Right kidney (tissue), 1 donor: Measurements from ENCODE around the gene MDM4.
"Not testable (repeated sequence)": the region's sequence is repeated elsewhere in the genome, so short reads cannot be mapped to it uniquely, and the experiment has no call there.

Source experiments
- DNase-seq: peaks from one replicate; pipeline ENCODE4 v3.0.0-alpha.2; 2016

MDM4 gene

DNA sequence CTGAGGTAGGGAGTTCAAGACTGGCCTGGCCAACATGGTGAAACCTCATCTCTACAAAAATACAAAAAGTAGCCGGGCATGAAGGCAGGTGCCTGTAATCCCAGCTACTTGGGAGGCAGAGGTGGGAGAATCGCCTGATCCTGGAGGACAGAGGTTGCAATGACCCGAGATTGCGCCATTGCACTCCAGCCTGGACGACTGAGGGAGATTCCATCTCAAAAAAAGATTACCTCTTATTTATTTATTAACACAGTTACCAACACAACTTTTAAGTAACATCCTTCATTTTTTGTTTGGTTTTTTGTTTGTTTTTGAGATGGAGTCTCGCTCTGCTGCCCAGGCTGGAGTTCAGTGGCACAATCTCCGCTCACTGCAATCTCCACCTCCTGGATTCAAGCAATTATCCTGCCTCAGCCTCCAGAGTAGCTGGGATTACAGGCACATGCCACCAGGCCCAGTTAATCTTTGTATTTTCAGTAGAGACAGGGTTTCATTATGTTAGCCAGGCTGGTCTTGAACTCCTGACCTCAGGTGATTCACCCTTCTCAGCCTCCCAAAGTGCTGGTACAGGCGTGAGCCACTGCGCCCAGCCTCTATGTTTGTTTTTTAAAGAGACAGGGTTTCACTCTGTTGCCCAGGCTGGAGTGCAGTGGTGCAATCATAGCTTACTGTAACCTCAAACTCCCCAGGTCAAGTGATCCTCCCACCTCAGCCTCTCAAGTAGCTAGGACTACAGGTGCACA, 29.5 kb upstream of the MDM4 start:
- not testable (repeated sequence) for DNase-seq

DNA sequence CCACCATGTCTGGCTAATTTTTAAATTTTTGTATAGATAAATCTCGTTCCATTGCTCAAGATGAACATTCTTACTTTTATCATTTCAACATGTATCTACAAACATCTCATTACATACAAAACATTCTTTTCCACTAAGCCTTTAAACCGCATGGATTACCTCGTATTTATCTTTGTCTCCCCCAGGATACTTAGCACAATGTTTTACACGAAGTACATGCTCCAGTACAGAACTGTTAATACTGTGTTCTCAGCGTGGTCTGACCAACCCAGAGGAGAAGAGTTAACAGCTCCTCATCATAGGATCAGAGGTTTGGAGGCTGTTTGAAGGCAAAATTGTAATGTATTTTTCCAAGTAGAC, 29.0 kb upstream of the MDM4 start:
- DNase-seq: no peak

- no peak for DNase-seq
Observed at GRCh38 chr1:204491655-204492054, 24.6 kb upstream of the MDM4 start.

DNA sequence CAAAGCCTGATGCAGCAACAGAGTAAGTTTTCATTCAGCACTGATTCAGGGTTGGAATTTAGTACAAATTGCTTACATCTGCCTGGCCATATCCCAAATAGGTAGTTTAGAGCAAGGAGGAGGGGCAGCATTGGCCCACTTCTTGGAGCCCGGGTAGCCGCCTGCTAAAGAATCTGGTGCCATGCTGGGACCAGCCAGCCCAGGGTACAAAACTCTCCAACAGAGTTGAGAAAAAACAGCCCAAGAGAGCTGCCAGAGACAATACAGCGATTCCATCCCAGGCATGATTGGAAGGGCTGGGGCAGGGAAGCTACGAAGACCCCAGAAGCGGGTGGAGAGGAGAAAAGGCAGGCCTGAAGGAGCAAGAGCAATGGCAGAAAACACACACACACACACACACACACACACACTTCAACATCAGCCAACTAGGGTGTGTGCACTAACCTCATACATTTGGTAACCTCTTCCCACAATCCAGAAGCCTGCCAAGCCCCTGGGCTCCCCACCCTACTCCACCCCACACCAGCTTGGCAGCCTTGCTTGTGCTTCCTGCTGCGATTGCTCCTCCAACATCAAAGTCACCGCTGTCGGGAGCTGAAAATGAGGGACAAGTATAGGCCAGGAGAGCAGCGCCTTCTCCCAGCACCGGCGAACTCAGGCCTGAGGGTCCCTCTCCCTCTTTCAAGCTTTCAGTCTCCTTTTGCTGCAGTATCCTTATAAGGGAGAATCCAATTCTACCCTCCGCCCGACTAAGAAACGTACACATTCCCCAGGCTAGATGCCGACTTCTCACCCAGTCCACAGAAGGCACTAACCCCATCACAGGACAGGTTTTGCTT, 22.8 kb upstream of the MDM4 start:
- DNase-seq: no peak

- DNase-seq: no peak
Observed at GRCh38 chr1:204493984-204494280, 22.3 kb upstream of the MDM4 start.

DNA sequence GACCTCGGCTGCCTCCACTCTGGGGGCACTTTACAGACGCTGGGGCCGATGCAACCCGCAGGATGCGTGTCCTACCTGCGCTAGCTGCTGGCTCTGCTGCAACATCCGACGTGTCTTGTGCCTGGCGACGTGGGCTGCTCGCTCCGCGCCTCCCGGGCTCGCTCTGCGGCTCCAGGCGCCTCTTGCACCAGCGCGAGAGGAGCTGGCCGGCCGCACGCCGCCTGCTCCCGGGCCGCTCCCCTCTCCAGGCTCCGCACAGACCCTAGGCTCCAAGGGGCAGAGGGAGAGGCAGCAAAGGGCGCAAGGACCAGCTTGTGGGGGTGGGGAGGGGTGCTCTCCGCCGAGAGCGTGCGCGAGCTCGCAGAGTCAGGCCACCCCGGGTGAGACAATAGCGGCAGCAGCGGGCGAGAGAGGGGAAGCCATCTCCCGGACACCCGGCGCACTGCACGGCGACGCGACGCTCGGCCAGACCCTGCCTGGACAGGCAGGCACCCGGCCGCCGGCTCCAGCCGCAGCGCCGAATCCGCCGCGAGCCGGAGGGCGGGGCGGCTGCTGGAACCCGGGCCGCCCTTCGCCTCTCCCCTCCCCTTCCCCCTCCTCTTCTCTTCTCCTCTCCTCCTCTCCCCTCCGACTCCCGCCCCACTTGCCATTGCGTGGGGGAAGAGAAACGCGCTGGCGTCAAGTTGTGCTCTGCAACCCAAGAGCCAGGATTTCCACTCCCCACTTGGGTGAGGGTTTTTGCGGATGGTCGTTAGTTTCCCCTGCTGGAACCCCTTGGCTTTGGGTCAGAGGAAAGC, 21.7 kb upstream of the MDM4 start, which contains the start of gene PIK3C2B:
PIK3C2B (minus strand) TSS at position 525 of the 797 bp plus-strand sequence. CDS start 25,003 bp downstream, outside the sequence.
- peak; percentile 96 for DNase-seq

DNA sequence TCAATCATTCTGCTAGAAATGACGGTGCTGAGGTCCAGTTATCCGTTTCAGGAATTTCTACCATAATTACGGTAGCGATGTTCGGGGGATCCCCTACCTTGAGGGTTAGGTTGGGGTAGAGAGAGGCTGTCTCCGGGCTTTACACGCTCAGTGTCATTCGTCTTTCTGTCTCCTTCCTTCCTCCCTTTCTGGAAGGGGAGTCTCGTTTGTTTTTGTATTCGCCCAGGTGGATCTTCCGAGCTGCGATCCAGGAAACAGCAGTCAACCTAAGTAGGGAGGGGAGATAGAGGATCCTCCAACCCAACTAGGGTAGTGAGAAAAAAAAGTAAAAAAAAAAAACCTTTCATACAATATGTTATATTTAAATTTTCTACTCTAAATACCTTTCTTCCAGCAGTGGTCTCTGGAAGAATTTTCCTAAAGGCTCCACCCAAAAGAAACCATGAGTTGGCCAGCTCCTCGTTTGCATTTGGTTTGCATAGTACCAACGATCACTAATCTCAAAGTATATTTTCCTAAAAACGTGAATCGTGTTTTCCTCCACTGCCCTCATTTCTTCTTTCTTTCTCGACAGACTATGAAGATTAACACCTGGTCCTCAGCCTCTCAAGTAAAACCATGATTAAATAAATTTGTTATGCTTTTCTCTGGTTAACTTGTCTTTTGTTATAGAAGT, 21.0 kb upstream of the MDM4 start:
- no peak for DNase-seq

DNA sequence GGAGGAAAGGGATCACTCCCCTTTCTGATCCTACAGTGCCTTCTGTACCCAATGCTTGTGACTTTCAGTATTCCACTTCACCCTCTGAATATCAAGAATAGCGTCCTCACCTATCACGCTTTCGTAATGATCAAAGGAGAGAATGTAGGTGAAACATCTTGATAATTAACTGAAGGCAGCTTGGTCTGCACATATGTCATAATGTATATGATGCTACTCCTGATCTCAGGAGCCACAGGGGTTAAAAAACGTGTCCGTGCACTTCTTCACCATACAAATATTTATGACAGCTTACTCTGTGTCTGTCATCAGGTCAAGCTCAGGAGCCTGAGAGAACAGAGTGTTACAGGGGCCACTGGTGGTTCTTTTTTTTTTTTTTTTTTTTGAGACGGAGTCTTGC, 20.4 kb upstream of the MDM4 start:
- DNase-seq: no peak

GRCh38 chr1:204498981-204499380, 17.2 kb upstream of the MDM4 start:
- DNase-seq: no peak

DNA sequence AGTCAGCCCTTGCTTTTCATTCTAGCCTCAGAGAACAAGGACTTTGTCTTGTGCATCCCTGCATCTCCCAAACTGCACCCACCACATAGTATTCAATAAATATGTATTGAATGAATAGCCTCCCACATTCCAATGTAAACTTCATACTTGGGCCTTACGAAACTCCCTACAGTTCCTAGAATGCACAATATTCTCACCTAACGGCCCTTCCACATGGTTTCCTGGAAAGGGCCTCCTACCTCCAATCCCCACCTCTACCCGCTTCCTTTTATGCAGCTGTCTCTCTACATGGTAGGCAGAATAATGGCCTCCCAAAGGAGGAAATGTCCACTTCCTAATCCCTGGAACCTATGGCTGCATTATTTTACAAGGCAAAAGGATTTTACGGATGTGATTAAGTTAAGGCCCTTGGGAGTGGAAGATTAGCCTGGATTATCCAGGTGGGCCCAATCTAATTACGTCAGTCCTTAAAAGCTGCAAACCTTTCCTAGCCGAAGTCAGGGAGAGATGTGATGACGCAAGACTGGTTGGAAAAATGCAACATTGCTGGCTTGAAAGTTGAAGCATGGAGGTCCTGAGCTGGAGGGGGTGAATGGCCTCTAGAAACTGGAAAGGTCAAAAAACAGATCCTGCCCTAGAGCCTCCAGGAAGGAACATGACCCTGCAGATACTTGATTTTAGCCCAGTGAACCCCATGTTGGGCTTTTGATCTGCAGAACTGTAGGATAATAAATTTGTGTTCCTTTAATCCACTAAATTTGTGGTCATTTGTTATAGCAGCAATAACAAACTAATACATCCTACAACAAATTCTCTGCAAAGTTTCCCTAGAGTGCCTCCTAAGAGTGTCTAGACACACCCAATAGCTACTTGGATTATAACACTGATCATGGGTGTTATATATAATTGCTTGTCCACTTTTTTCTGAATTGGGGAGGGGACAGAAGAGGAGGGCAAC, 16.4 kb upstream of the MDM4 start:
- DNase-seq: no peak

DNA sequence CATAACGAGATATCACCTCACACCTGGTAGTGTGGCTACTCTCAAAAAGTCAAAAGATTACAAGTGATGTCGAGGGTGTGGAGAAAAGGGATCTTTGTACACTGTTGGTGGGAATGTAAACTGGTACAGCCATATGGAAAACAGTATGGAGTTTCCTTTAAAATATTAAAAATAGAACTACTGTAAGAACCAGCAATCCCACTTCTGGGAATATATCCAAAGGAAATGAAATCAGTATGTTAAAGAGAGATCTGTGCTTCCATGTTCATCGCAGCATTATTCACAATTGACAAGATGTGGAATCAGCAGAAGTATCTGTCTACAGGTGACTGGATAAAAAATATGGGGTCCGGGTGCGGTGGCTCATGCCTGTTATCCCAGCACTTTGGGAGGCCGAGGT, 14.0 kb upstream of the MDM4 start:
- DNase-seq: no peak

GRCh38 chr1:204503122-204503912, 12.9 kb upstream of the MDM4 start:
- DNase-seq: peak; percentile 47

DNA sequence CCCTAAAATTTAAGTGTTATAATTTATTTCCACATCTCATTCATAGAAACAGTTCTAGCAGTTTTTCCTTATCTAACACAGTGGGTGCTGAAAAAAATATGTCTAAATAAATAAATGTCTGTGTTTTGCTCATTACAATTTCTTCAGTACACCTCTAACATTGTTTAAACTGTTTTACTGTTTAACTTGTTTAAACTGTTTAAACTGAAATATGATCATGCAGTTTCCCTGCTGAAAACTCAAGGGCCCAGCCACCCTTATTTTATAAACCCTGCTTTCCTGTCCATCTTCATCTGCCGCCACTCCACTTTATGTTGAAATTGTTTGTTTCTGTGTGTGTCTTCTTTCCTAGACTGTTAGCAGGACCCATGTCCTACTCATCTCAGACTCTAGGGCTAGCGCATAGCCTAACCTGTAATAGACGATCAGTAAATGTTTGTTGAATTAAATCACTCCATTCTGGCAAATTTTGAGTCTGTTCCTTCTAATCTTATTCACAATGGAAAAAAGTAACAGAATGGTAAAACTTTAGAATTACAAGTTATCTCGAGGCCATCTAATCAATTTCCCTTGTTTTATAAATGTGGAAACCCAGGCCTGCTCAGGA, 12.2 kb upstream of the MDM4 start:
- DNase-seq: no peak

DNA sequence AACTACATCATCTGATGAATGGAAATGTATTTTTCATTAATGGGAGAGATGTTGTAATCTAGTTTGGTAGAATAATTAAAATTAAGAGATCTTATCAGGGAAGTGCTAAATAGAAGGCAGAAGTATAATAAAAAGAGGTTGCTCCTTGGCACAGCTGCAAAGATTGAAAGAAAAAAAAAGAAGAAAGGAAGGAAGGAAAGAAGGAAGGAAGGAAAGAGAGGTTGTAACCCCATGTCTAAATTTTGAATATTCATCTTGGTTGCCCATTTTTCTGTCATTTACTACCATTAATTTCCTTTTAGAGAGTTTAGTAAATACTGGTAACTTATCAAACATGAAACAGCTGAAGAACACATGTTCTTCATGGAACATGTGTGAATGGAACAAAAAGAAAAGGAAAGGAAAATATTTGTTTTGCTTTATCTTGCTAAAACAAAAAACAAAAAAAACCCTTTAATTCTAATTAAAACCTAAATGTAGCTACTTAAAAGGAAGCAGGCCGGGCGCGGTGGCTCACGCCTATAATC, 10.5 kb upstream of the MDM4 start:
- DNase-seq: no peak

GRCh38 chr1:204506201-204506968, 9.8 kb upstream of the MDM4 start:
- peak; percentile 80 for DNase-seq

DNA sequence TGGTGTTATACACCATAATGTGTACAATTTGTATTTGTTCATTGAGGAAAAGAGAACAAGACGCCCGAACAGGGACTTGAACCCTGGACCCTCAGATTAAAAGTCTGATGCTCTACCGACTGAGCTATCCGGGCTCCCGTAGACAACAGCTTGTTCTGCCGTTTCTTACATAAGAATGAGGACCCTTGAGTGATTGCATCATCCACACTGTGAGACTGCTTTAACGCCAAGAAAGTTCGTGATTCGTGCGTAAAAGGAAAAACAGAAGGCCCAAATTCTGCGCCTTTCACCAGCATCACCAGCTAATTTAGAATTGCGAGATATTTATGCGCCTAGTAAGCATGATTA, 9.3 kb upstream of the MDM4 start:
- peak; percentile 85 for DNase-seq

GRCh38 chr1:204507317-204508105, 8.7 kb upstream of the MDM4 start:
- peak; percentile 77 for DNase-seq

DNA sequence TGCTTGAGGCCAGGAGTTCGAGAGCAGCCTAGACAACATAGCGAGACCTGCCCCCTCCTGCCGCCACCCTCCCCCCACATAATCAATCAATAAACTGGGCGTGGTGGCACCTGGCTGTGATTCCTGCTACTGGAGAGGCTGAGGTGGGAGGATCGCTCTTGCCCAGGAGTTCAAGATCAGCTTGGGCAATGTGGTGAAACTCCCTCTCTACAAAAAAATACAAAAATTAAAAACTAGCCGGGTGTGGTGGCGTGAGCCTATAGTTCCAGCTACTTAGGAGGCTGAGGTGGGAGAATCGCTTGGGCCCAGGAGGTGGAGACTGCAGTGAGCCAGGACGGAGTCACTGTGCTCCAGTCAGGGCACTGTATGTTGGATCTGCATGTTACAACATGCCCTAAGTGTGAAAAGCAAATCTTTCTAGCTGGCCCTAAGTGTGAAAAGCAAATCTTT, 7.0 kb upstream of the MDM4 start:
- DNase-seq: no peak
